ENCODE measurements around the gene KLHL29.

KLHL29 gene

GRCh38 chr2:23695214-23695889 lies 310.4 kb downstream of the KLHL29 start:
- no peak for DNase-seq (ENCODE audit: low spot score)
- H3K27ac ChIP-seq = no peak overlapping the region
- POLR2A ChIA-PET (ENCODE audit: low non-redundant PET) = no interaction called here
- no peak for TF ChIP-seq CTCF (conservative IDR thresholded peaks at IDR 0.05; ENCODE audit: low read depth)
- CTCF ChIA-PET = no interaction called here

DNA sequence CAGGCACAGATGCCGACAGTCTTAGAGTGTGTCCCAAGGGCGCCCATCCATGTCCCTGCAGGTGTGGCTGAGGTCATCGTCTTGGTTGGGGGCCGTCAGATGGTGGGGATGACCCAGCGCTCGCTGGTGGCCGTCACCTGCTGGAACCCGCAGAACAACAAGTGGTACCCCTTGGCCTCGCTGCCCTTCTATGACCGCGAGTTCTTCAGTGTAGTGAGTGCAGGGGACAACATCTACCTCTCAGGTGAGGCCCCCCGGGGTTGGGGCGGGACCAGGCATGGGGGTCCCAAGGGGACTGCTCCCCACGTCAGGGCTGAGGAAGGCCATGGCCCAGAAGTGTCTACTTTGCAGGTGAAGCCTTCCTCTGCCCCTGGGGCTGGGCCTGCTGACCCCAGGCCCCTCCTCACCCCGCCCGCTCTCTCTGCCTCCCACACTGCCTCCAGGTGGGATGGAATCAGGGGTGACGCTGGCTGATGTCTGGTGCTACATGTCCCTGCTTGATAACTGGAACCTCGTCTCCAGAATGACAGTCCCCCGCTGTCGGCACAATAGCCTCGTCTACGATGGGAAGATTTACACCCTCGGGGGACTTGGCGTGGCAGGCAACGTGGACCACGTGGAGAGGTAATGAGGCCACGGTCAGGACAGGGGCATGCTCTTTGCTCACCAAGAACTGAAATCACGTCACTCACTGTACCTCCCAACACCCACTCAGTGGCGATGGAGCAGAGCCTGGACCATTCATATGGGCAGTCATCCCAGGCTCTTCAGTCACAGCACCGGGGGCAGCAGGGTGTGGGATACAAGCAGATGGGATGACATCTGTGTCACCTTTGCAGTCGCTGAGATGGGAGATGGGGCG lies 311.1 kb downstream of the KLHL29 start:
- no peak for DNase-seq (ENCODE audit: low spot score)
- CTCF ChIA-PET = no interaction called here
- POLR2A ChIA-PET (ENCODE audit: low non-redundant PET) = no interaction called here
- TF ChIP-seq CTCF (conservative IDR thresholded peaks at IDR 0.05; ENCODE audit: low read depth) = no peak
- no peak overlapping the region for H3K27ac ChIP-seq

- no peak overlapping the region for H3K27ac ChIP-seq
- DNase-seq (ENCODE audit: low spot score) = no peak
- ChIA-PET CTCF (no interaction called here), POLR2A (ENCODE audit: low non-redundant PET) (no interaction called here)
- TF ChIP-seq CTCF (conservative IDR thresholded peaks at IDR 0.05; ENCODE audit: low read depth) = no peak
Observed at GRCh38 chr2:23696752-23697045, 311.7 kb downstream of the KLHL29 start.

GRCh38 chr2:23697256-23698075 lies 312.5 kb downstream of the KLHL29 start:
- CTCF ChIA-PET = interaction anchor here (0.9 kb wide), 1 partner anchor 1054 kb away, joined by 3 read pairs; no protein-coding TSS in a partner anchor
- DNase-seq (ENCODE audit: low spot score) = no peak
- TF ChIP-seq CTCF (conservative IDR thresholded peaks at IDR 0.05; ENCODE audit: low read depth) = no peak
- H3K27ac ChIP-seq = no peak overlapping the region
- POLR2A ChIA-PET (ENCODE audit: low non-redundant PET) = no interaction called here

GRCh38 chr2:23698116-23698693 lies 313.2 kb downstream of the KLHL29 start:
- no peak for TF ChIP-seq CTCF (conservative IDR thresholded peaks at IDR 0.05; ENCODE audit: low read depth)
- ChIA-PET POLR2A (ENCODE audit: low non-redundant PET) (no interaction called here), CTCF (interaction anchor here (0.9 kb wide), 1 partner anchor 1053 kb away, joined by 3 read pairs; no protein-coding TSS in a partner anchor)
- no peak overlapping the region for H3K27ac ChIP-seq
- no peak for DNase-seq (ENCODE audit: low spot score)

Data from RWPE1 (cell line).